NB4 (cell line): ENCODE measurements around the gene NIT1.

Experiments
- CTCF ChIP-seq: IDR thresholded peaks from one replicate; pipeline ENCODE4 v1.5.1; 2012; ENCODE audit warnings: low read depth, low read length
- MAX ChIP-seq: IDR thresholded peaks from 2 replicates; pipeline ENCODE4 v1.6.1; 2011; ENCODE audit warnings: low read depth, low read length
- MYC ChIP-seq: IDR thresholded peaks from 2 replicates; pipeline ENCODE4 v1.6.1; 2011; ENCODE audit warnings: low read depth, low read length
- POLR2A ChIP-seq: IDR thresholded peaks from 2 replicates; pipeline ENCODE4 v1.6.1; 2011; ENCODE audit warnings: mild to moderate bottlenecking; ENCODE audit not compliant: insufficient read length; ENCODE audit errors: extremely low read depth

GRCh38 chr1:161115132-161115711, 2.7 kb upstream of the NIT1 start:
- TF ChIP-seq CTCF (no peak), MAX (no peak), POLR2A (no peak), MYC (no peak)
